K562 (cell line): ENCODE measurements around the gene RNF126. TPM values are rescaled to one million over a fixed set of nuclear protein-coding genes. Genes with fewer than 3 reads are reported as not detected.

Experiments
- ATAC-seq: fragments of 200-7000 bp; cut with Tn5 transposase; 3 replicates; pipeline ENCODE4 v1.9.1; 2020; ENCODE audit warnings: moderate library complexity
- BruUV-seq: library from RNA; stranded (reverse); fragments of 400-500 nt; replicated peaks from 2 replicates; lab custom pipeline; 2021; lab: Mats Ljungman, UMichigan
- CTCF ChIA-PET: fragments of 300-600 bp; formaldehyde crosslinking; extraction: SDS; loops from one replicate; lab custom pipeline; 2021; ENCODE audit warnings: low intra/inter-chr PET ratio; lab: Yijun Ruan, JAX
- POLR2A ChIA-PET: fragments of 300-600, 350-650 bp; sonication (Branson Sonifier 250); formaldehyde crosslinking; extraction: SDS; loops from one replicate; lab custom pipeline; 2021; ENCODE audit warnings: antibody characterized with exemption, inconsistent platforms; lab: Yijun Ruan, JAX
- DNase-seq, 4 experiments: peaks; one replicate each; pipeline versions ENCODE4 v3.0.0 to v3.0.0-alpha.2; 2011 to 2018; ENCODE audit warnings: low spot score in 3 of 4, mixed read lengths in 3 of 4; ENCODE audit errors: extremely low read depth in 1 of 4
- FAIRE-seq: peaks from 2 replicates; lab custom pipeline; 2011; peaks lifted over from hg19 to GRCh38; lab: Jason Lieb, UNC
- H2AFZ ChIP-seq: 2 replicates; pipeline ENCODE4 v1.6.0; 2011; ENCODE audit warnings: low read depth, low read length, control low read depth, inconsistent platforms
- H3K27ac ChIP-seq: fragments of 200-600 bp; 3 replicates; pipeline ENCODE4 v1.8.0; 2011; ENCODE audit warnings: low read depth, mild to moderate bottlenecking, control low read depth, inconsistent platforms, low read length, moderate library complexity, mixed read lengths; ENCODE audit errors: extremely low read depth
- H3K27me3 ChIP-seq, 2 experiments: fragments of 300-600 bp in 1 of 2; 2 replicates in 1 of 2; 3 replicates in 1 of 2; pipeline versions ENCODE4 v1.6.0 to v1.8.0; 2011; ENCODE audit warnings: inconsistent platforms in 2 of 2, low read length in 2 of 2, mild to moderate bottlenecking in 1 of 2, mixed read lengths in 1 of 2, moderate library complexity in 1 of 2; ENCODE audit not compliant: control insufficient read depth in 2 of 2, insufficient read depth in 2 of 2
- H3K36me3 ChIP-seq: fragments of 300-600 bp; 3 replicates; pipeline ENCODE4 v1.8.0; 2011; ENCODE audit warnings: mild to moderate bottlenecking, low read length, inconsistent platforms; ENCODE audit not compliant: control insufficient read depth, insufficient read depth
- H3K4me1 ChIP-seq, 2 experiments: fragments of 200-600 bp in 1 of 2; replicated peaks in 1 of 2; 2 replicates in 1 of 2; 3 replicates in 1 of 2; pipeline versions ENCODE4 v1.5.1 to v1.8.0; 2011; ENCODE audit warnings: inconsistent platforms in 2 of 2, low read length in 2 of 2, mild to moderate bottlenecking in 1 of 2, mixed read lengths in 1 of 2, moderate library complexity in 1 of 2; ENCODE audit not compliant: control insufficient read depth in 2 of 2, insufficient read depth in 2 of 2
- H3K4me2 ChIP-seq: 2 replicates; pipeline ENCODE4 v1.6.1; 2011; ENCODE audit warnings: low read length, control low read depth, inconsistent platforms, mixed read lengths; ENCODE audit not compliant: insufficient read depth
- H3K4me3 ChIP-seq: fragments of 200-600 bp; sonication (generic), shearing (Covaris generic); 2 replicates; pipeline ENCODE4 v1.5.1; 2016; ENCODE audit warnings: control low read depth, inconsistent platforms
- H3K79me2 ChIP-seq: fragments of 200-600 bp; 3 replicates; pipeline ENCODE4 v1.8.0; 2011; ENCODE audit warnings: low read length, inconsistent platforms; ENCODE audit not compliant: control insufficient read depth, insufficient read depth
- H3K9ac ChIP-seq, 2 experiments: 2 replicates each; pipeline versions ENCODE4 v1.6.0 to v1.6.1; 2011; ENCODE audit warnings: low read depth in 2 of 2, low read length in 2 of 2, control low read depth in 1 of 2, inconsistent platforms in 1 of 2, mild to moderate bottlenecking in 1 of 2, mixed read lengths in 1 of 2; ENCODE audit not compliant: insufficient read depth in 1 of 2
- H3K9me1 ChIP-seq: one replicate; pipeline ENCODE4 v1.6.0; 2011; ENCODE audit warnings: inconsistent platforms, mild to moderate bottlenecking, low read length, moderate library complexity; ENCODE audit not compliant: control insufficient read depth, insufficient read depth
- H3K9me3 ChIP-seq: replicated peaks from 2 replicates; pipeline ENCODE4 v1.5.1; 2011; ENCODE audit warnings: low read depth, low read length, inconsistent platforms; ENCODE audit not compliant: control insufficient read depth, insufficient read depth
- H4K20me1 ChIP-seq: replicated peaks from 2 replicates; pipeline ENCODE4 v1.6.1; 2011; ENCODE audit warnings: low read length, inconsistent platforms, mixed read lengths; ENCODE audit not compliant: control insufficient read depth, insufficient read depth
- CXXC5 ChIP-seq: fragments of 250-450 bp; sonication (Bioruptor Pico); IDR thresholded peaks from 2 replicates; pipeline ENCODE4 v1.8.0; 2022; ENCODE audit warnings: inconsistent platforms, mild to moderate bottlenecking, moderate library complexity
- WGBS: fragments of 100-300 bp; shearing (Covaris generic); methylation state at CpG from one replicate; pipeline ENCODE4 v1.1.6; 2016; ENCODE audit warnings: low coverage, mixed read lengths; ENCODE audit not compliant: insufficient coverage; ENCODE audit errors: missing lambda C conversion rate; 5-methylcytosine and 5-hydroxymethylcytosine counted together
- in situ Hi-C: fragments of 300-500 bp; cut with MboI; formaldehyde crosslinking; loops from 4 replicates; pipeline ENCODE4 v1.15.0; 2018; ENCODE audit warnings: inconsistent platforms, mixed read lengths
- intact Hi-C: fragments of 100-400 bp; cut with micrococcal nuclease; formaldehyde crosslinking; loops from 2 replicates; pipeline ENCODE4 v1.14.2; 2022
- polyA plus RNA-seq, 8 experiments: library from polyadenylated mRNA; depleted of rRNA in 4 of 8; stranded (reverse) in 5 of 8; unstranded in 3 of 8; fragments of >200 nt; fragmentation: Nextera tagmentation in 2 of 8; fragmentation: Illumina TruSeq in 1 of 8; extraction: Ambion mirVana in 2 of 8; extraction: Trizol in 1 of 8; gene quantifications; 2 replicates each; pipeline versions ENCODE4 v1.2.1 to v1.2.3, GENCODE V29; 2011 to 2014; ENCODE audit warnings: inconsistent platforms in 1 of 8, missing spikeins in 1 of 8
- total RNA-seq, 7 experiments: library from RNA; depleted of rRNA in 6 of 7; stranded (reverse); fragments of >200 nt in 6 of 7; fragmentation: Illumina TruSeq in 2 of 7; extraction: Trizol in 2 of 7; gene quantifications; 2 replicates each; pipeline versions ENCODE4 v1.2.1 to v1.2.3, GENCODE V29; 2011 to 2021; ENCODE audit warnings: low replicate concordance in 1 of 7
- TF ChIP-seq, protein P1 (sequence below): sonication (generic); formaldehyde crosslinking; IDR thresholded peaks from 2 replicates; pipeline ENCODE4 v1.8.1; 2023; ENCODE audit warnings: mild to moderate bottlenecking, missing genetic modification reagents

Gene RNF126
- total and polyA plus RNA-seq, 9 of the 15 experiments (the other 6 are each of a cell fraction or from before 2014, with no cell fraction given) = 0.27 to 101 (median 12.3) TPM

- intact Hi-C loops = no loop called here
- in situ Hi-C loops = no loop called here
- ChIA-PET POLR2A (interaction anchor here (0.6 kb wide), 1 partner anchor 156 kb away, joined by 7 read pairs; no protein-coding TSS in a partner anchor), CTCF (no interaction called here)
- H3K79me2 ChIP-seq = no peaks in the 10 kb centered on the region
- H3K9me1 ChIP-seq = no peaks in the 10 kb centered on the region
- peak overlapping the region in 1 of 2 experiments; percentile 88; a peak in 2 of 4 replicates for H3K9ac ChIP-seq
- H3K27me3 ChIP-seq = no peaks in the 10 kb centered on the region
- H4K20me1 ChIP-seq = no peaks in the 10 kb centered on the region
- no peak overlapping the region; the same call in 1 of the 2 replicates for H3K4me3 ChIP-seq
- no peak for DNase-seq
- WGBS = 51% methylated on average over 15 of the region's 27 CpGs
- H3K27ac ChIP-seq = no peak overlapping the region
- no peak overlapping the region for H2AFZ ChIP-seq
- no peak for TF ChIP-seq CXXC5
- TF ChIP-seq, protein P1, sequence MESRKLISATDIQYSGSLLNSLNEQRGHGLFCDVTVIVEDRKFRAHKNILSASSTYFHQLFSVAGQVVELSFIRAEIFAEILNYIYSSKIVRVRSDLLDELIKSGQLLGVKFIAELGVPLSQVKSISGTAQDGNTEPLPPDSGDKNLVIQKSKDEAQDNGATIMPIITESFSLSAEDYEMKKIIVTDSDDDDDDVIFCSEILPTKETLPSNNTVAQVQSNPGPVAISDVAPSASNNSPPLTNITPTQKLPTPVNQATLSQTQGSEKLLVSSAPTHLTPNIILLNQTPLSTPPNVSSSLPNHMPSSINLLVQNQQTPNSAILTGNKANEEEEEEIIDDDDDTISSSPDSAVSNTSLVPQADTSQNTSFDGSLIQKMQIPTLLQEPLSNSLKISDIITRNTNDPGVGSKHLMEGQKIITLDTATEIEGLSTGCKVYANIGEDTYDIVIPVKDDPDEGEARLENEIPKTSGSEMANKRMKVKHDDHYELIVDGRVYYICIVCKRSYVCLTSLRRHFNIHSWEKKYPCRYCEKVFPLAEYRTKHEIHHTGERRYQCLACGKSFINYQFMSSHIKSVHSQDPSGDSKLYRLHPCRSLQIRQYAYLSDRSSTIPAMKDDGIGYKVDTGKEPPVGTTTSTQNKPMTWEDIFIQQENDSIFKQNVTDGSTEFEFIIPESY = peak; percentile 65; the same call in 1 of the 2 replicates
- 0 out of 2 replicates have a peak, but pooled peaks cover 1% of the 10 kb centered on the region for H3K9me3 ChIP-seq
- BruUV-seq = no TSS peak
- H3K4me2 ChIP-seq = no peak overlapping the region
- no peak for ATAC-seq
- FAIRE-seq = no peak
- peaks cover 5 to 27% of the 10 kb centered on the region in 2 experiments; a peak in 3 of 5 replicates for H3K4me1 ChIP-seq
- no peaks in the 10 kb centered on the region for H3K36me3 ChIP-seq
Observed at GRCh38 chr19:709965-710571, 47.1 kb upstream of the RNF126 start.
